GM21447 (cell line): ENCODE data around the gene SPATS2L.

Experiments used
- ATAC-seq: cut with Tn5 transposase; IDR thresholded peaks from one replicate; pipeline ENCODE4 v1.9.1; 2021; ENCODE audit not compliant: unreplicated experiment

Gene SPATS2L

GRCh38 chr2:200438846-200439245 lies 132.4 kb downstream of the SPATS2L start:
- no peak for ATAC-seq

DNA sequence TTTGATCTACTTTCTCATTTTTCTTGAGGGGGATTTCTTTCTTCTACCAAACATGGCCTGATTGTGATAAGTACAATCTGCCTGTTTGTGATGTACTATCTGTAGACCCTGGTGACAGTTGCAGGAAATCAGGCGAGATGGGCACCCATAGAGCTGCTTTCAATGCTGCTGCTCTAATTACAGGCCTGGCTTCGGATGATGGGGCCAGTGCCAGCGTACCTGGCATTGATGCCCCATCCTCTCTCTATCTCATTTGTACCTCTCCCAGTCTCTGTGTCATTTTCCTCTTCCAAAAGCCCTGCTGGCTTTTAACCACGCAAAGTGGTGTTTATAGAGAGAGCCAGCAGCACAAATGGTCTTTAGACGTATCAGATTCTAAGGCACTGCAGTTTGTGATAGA lies 133.5 kb downstream of the SPATS2L start:
- ATAC-seq, result no peak

- no peak for ATAC-seq
Measured at GRCh38 chr2:200442471-200442870, 136.0 kb downstream of the SPATS2L start.

DNA sequence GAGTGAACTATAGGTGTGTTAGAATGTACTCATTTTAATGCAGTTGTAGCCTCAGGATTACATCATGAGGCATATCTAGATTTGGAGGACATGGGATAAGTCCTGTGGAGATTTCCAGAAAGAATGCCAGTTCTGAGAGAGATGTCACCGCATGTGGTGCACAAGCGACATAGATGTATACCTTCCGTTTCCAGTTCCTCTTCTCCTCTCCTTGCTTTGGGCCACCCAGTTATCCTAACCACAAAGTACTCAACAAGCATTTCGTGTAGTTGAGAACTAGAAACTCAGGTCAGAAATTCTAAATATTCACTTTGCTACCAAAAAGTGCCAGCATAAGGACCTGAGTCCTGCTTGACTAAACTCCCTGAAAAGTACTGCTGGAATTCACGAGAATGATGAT lies 136.9 kb downstream of the SPATS2L start:
- no peak for ATAC-seq

DNA sequence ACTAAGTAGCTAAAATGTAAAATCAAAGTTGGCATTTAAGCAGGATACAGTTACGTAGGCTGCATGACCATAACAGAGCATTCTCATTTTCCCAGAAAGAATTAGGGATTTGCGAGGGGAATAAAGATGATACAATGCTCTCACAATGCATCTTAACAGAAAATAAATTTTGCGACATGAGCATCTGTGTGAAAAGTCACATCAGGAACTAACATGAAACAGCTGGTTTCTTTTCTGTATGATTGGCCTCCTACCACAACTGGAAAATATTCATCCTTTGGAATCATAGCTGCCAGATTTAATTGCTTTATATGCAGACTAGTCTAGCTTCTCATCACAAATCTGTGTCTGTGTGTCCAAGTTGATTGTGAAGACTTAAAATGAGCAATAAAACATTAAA lies 137.4 kb downstream of the SPATS2L start:
- no peak for ATAC-seq

DNA sequence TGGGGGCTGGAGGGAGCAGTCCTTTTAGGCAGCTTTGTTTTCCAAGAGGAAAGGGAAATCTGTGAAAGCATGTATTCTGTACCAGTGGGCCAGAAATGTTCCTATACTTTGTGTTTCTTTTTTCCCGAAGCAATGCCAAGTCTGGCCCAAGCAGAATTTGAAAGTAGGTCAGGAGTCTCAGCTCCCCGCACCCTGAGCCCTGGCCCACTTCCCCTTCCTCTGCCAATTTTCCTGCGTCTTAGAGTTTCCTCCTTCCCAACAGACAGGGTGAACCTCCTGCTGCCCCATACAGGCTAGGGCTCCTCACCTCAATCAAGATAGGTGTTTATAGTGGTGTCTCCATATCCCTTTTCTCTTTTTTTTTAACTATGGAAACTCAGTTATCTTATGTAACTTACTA lies 138.0 kb downstream of the SPATS2L start:
- no peak for ATAC-seq

- ATAC-seq, result no peak
Measured at GRCh38 chr2:200445284-200445683, 138.8 kb downstream of the SPATS2L start.

DNA sequence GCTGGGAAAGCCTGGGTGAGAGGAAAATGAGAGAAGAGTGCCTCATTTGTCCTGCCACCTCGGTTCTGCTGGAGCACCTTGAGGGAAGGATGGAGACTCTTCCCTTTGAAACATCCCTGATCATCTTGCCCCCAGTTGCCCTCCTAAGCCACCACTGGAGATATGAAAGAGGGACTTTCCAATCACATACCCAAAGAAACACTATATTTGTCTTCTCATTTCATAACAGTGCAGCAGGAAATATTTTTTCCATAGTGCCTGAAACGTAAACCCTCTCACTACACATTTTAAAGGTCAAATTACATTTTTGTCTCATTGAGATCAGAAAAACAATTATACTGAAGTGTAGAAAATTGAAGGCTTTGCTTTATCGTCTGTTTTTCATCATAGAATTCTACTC lies 140.1 kb downstream of the SPATS2L start:
- ATAC-seq, result no peak

- ATAC-seq, result no peak
Measured at GRCh38 chr2:200447139-200447855, 140.8 kb downstream of the SPATS2L start.

GRCh38 chr2:200448455-200448854 lies 142.0 kb downstream of the SPATS2L start:
- no peak for ATAC-seq

DNA sequence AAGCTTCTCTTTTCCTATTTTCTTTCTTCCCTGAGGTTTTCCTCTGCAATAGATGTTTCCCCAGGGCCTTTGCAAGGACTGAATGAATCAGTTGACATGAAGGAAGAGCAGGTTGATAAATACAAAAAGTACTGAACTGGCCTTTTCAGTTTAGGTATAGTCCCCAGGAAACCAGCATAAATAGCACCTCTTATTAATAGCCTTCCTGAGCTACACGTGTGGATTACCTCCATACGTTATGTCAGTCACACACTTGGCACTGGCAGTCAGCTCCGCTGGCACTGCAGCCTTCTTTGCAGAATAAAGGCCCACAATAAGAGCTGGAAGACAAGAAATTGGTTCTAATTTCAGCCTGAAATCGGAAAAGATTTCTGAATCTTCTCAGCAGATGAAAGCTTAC lies 142.7 kb downstream of the SPATS2L start:
- no peak for ATAC-seq

GRCh38 chr2:200450288-200450687 lies 143.8 kb downstream of the SPATS2L start:
- ATAC-seq, result no peak

DNA sequence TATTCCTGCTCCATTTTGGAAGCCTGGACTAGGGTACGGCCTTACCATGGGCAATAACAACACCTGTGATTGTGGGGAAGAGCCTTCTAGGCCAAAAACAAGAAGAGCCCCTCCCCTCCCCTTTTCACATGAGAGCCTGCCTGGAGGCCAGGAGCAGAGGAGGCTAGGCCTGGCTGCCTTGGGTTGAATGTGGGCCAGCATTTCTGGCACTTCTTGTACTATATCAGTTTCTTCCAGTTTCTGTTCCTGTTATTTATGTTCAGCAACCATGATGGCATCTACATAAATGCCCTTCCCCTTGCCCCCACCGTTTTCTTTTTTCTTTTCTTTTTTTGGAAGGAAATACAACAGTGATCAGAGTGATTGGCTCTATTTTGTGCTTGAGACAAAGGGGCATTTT lies 145.0 kb downstream of the SPATS2L start:
- peak; percentile 32 for ATAC-seq

- ATAC-seq, result no peak
Measured at GRCh38 chr2:200452377-200452776, 145.9 kb downstream of the SPATS2L start.

DNA sequence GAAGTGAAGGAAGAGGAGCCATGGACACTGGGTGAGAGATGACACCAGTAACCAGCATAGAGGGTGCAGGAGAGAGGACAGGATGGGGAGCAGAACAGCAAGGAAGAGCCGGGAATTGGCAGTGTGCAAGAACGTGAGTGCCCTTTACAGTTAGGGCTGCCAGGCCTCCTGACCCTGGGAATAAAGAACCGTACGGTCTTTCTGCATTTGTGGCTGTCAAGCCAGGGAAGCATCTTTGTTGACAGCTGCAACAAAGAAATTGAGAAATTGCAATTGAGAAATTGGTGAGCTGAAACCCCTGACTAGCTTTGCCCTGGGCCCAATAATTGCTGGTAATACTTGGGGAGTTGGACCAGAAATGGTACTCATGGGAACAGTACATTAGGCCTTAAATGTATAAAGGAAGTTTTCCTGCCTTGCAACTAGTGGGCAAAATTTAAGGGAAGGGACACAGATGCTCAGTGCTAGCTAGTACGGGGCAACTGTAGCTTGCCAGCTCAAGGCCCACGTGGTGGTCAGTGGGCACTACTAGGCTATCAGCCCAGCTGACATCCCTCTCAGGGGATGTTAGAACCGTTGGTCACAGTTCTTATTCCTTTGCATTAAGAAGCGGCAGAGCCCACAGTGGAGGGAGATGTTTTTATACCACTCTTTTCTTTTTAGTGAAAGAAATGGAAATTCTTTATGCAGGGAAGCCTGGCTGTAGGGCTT lies 146.8 kb downstream of the SPATS2L start:
- ATAC-seq, result no peak

DNA sequence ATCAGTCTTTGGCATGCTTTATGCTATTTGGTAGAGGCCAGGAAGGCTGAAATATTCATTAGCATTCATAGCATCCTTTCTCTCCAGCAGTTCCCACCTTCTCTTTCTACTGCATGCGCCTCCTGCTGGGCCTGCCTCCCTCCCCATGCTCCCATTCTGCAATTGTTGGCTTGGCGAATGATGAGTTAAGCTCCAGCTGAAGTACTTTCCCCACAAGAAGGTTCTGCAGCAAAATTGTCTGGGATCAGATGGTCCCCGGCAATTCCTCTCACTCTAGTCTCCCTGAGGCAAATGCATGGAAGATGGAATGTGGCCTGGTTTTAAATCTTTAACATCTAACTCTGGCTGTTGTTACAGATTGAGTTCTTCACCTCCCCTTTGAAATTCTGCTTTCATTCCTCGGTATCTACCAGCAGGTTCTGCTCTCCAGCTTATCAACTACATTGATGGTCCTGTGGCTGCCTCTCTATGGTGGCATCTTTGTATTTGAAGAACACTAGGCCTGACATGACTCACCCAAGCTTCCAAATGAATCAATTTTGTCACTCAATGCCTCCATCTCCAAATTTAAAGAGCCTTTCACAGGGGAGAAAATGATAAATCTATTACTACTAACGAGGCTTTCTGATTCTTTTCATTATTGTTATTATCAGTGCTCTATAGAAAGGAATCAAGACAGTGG lies 147.5 kb downstream of the SPATS2L start:
- ATAC-seq, result no peak

DNA sequence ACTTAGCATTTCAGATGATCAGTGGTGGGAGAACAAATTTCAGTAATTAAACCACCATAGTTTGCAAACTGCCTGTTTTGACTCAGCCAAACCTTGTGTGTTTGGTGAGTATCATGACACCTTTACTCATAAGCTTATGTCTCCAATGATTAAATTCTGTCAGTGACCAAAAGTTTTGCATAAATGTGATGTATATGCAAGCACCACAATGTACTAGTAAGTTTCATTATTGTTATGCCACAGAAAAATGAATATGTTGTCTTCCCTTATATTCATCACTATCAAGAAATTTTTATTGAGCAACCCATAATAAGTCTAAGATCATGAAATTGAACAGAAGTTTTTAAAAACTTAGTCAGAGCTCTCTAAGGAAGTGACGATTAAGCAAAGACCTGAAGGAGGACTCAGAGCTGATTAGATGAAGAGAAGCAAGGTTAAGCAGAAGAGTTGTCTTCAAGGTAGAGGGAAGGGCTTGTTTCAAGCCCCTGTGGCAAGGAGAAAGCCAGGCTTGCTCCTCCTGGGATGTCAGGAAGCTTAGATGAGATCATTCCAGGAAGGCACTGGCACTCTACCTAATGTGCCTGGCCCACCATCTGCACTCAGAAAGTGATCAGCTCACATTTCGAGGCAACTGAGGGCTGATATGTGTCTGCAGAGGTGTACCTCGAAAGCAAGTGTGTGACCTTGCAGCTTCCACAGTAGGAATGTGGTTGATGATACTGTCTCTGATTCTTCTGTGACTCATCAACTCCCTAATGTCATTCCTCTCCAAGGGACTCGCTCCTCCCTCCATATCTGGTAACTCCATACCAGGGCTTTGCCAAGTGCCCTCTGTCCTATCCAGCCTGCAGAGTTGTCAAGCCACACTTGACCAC lies 148.7 kb downstream of the SPATS2L start:
- ATAC-seq, result peak; percentile 81

DNA sequence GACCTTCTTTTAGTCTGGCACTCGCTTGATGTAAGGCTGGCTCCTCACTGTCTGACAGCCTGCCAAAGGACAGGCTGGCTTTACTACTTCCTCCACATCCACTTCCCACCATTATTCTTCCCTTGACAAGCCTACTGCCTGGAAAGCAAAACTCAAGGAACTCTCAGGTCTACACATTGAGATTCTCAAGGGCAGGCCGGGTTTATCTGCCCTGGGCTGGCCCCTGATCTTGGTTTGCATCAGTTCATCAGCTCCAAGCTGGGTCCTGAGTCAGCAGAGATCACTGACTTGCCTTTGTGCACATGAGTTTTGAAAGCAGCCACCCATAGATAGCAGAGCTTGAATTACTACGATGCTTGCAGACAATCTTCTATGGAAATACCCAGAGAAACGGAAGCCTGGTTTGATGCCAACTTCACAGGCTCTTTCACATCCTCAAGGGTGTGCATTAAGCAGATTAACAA lies 149.5 kb downstream of the SPATS2L start:
- ATAC-seq, result peak; percentile 65

- no peak for ATAC-seq
Measured at GRCh38 chr2:200456567-200456966, 150.1 kb downstream of the SPATS2L start.

DNA sequence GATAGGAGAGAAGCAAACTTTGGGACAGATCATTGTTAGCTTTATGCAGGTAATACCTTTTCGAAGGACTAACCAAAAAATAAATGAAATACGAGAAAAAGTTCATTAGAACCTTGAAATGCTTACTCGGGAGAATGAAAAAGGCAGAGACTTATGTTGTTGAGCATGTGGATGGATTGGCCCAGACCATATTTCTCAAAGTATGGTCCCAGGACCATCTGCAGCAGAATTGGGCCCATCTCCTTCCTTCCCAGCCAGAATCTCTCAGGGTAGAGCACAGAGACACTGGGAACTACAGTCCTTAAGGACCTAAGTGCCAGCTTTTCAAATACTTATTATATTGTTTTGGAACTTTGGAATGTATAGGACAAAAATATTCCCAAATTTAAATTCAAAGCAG lies 152.6 kb downstream of the SPATS2L start:
- ATAC-seq, result no peak
